Smooth muscle cell (in vitro differentiated cells): Measurements from ENCODE around the gene FBXO21. TPM values are rescaled to one million over a fixed set of nuclear protein-coding genes. Genes with fewer than 3 reads are reported as not detected.
"Not testable (repeated sequence)": the region's sequence is repeated elsewhere in the genome, so short reads cannot be mapped to it uniquely, and the experiment has no call there.

Source experiments
- DNase-seq: peaks from one replicate; lab custom pipeline; 2025; ENCODE audit not compliant: unreplicated experiment; lab: John Stamatoyannopoulos, UW
- H2AFZ ChIP-seq: fragments of 200-600 bp; sonication (generic); 2 replicates; pipeline ENCODE4 v1.6.0; 2016; ENCODE audit warnings: antibody characterized with exemption, low read depth, mild to moderate bottlenecking
- H3F3A ChIP-seq: fragments of 200-600 bp; sonication (generic); 2 replicates; pipeline ENCODE4 v1.6.0; 2017; ENCODE audit warnings: antibody characterized with exemption, low read depth
- H3K27ac ChIP-seq: fragments of 200-600 bp; sonication (generic); 2 replicates; pipeline ENCODE4 v1.5.1; 2016; ENCODE audit warnings: low read depth, mild to moderate bottlenecking
- H3K27me3 ChIP-seq: fragments of 200-600 bp; sonication (generic); 2 replicates; pipeline ENCODE4 v1.6.1; 2016; ENCODE audit warnings: low read depth, mild to moderate bottlenecking
- H3K36me3 ChIP-seq: fragments of 200-600 bp; sonication (generic); 2 replicates; pipeline ENCODE4 v1.5.1; 2016; ENCODE audit warnings: low read depth
- H3K4me1 ChIP-seq: fragments of 200-600 bp; sonication (generic); 2 replicates; pipeline ENCODE4 v1.5.1; 2016; ENCODE audit warnings: low read depth
- H3K4me2 ChIP-seq: fragments of 200-600 bp; sonication (generic); 2 replicates; pipeline ENCODE4 v1.6.0; 2016; ENCODE audit warnings: mild to moderate bottlenecking
- H3K4me3 ChIP-seq: fragments of 200-600 bp; sonication (generic); 2 replicates; pipeline ENCODE4 v1.5.1; 2016; ENCODE audit warnings: mild to moderate bottlenecking
- H3K79me2 ChIP-seq: fragments of 200-600 bp; sonication (generic); 2 replicates; pipeline ENCODE4 v1.6.0; 2016; ENCODE audit warnings: low read depth, mild to moderate bottlenecking
- H3K9ac ChIP-seq: fragments of 200-600 bp; sonication (generic); 2 replicates; pipeline ENCODE4 v1.6.0; 2016; ENCODE audit warnings: low read depth
- H3K9me3 ChIP-seq: fragments of 200-600 bp; sonication (generic); replicated peaks from 2 replicates; pipeline ENCODE4 v1.5.1; 2016; ENCODE audit warnings: low read depth
- H4K20me1 ChIP-seq: fragments of 200-600 bp; sonication (generic); 2 replicates; pipeline ENCODE4 v1.6.0; 2016; ENCODE audit warnings: low read depth
- WGBS: methylation state at CpG from one replicate; pipeline ENCODE4 v1.1.7; 2016; ENCODE audit warnings: low lambda C conversion rate; 5-methylcytosine and 5-hydroxymethylcytosine counted together
- polyA plus RNA-seq: library from polyadenylated mRNA; unstranded; fragments of >200 nt; fragmentation: Nextera tagmentation; extraction: Ambion mirVana; gene quantifications from 2 replicates; pipeline ENCODE4 v1.2.1, GENCODE V29; 2016
- total RNA-seq: library from RNA; depleted of rRNA; stranded (reverse); fragments of >200 nt; gene quantifications from 2 replicates; pipeline ENCODE4 v1.2.3, GENCODE V29; 2014
- TF ChIP-seq, protein P1 (sequence below): fragments of 200-600 bp; sonication (generic); IDR thresholded peaks from 2 replicates; pipeline ENCODE4 v1.5.1; 2017; ENCODE audit warnings: borderline replicate concordance, mild to moderate bottlenecking, antibody characterized with exemption; ENCODE audit not compliant: insufficient read depth, poor library complexity, severe bottlenecking

Gene FBXO21
- total and polyA plus RNA-seq, 2 experiments from 2014 or later, result 46.9 to 75.2 TPM

DNA sequence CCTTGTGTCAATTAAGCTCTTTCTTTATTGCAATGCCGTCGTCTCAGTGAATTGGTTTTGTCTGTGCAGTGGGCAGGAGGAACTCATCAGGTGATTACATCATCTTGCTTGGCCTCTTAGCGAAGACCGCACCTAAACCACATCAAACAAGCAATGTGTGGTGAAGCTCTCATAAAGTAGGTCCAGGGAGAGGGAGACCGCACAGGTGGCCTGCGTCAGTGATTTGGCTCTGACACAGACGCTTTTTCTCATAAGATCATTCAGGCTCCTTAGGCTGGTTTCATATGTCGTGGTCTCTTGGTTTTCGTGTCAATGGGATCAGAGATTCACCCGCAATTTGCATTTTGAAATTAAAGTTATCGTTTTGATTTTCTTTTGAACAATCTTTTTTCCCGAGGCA lies 84.4 kb downstream of the FBXO21 start:
- no peaks in the 10 kb centered on the region for H3K36me3 ChIP-seq
- 82% methylated on average over 12 of the region's 12 CpGs for WGBS
- H3K79me2 ChIP-seq, result no peaks in the 10 kb centered on the region
- H3F3A ChIP-seq, result no peaks in the 10 kb centered on the region
- no peak overlapping the region for H3K9ac ChIP-seq
- no peak for DNase-seq
- no peaks in the 10 kb centered on the region for H3K9me3 ChIP-seq
- H3K4me2 ChIP-seq, result no peak overlapping the region
- peaks cover 19% of the 10 kb centered on the region for H3K27me3 ChIP-seq
- H3K4me3 ChIP-seq, result no peak overlapping the region
- H3K4me1 ChIP-seq, result no peaks in the 10 kb centered on the region
- H2AFZ ChIP-seq, result no peak overlapping the region
- no peaks in the 10 kb centered on the region for H4K20me1 ChIP-seq
- TF ChIP-seq, protein P1, sequence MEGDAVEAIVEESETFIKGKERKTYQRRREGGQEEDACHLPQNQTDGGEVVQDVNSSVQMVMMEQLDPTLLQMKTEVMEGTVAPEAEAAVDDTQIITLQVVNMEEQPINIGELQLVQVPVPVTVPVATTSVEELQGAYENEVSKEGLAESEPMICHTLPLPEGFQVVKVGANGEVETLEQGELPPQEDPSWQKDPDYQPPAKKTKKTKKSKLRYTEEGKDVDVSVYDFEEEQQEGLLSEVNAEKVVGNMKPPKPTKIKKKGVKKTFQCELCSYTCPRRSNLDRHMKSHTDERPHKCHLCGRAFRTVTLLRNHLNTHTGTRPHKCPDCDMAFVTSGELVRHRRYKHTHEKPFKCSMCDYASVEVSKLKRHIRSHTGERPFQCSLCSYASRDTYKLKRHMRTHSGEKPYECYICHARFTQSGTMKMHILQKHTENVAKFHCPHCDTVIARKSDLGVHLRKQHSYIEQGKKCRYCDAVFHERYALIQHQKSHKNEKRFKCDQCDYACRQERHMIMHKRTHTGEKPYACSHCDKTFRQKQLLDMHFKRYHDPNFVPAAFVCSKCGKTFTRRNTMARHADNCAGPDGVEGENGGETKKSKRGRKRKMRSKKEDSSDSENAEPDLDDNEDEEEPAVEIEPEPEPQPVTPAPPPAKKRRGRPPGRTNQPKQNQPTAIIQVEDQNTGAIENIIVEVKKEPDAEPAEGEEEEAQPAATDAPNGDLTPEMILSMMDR, result no peak
- H3K27ac ChIP-seq, result no peak overlapping the region

- 77% methylated on average over 2 of the region's 2 CpGs for WGBS
- not testable (repeated sequence) for H3K9ac ChIP-seq
Observed at GRCh38 chr12:117104003-117104402, 86.3 kb downstream of the FBXO21 start.

DNA sequence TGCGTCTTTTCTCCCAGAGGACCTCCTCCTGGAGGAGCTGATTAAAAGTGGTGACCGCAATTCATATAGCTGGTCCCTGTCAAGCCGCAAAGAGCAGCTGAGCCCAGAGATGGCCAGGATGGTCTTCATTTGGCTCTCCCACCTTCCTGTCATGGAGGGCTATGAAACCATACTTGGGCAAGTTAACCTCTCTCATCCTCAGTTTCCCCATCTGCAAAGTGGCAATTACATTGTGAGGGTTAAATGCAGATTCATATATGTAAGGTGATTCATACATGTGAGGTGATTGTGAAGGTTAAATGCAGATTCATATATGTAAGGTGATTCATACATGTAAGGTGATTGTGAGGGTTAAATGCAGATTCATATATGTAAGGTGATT lies 87.5 kb downstream of the FBXO21 start:
- no peak overlapping the region for H3K9ac ChIP-seq
- WGBS, result 91% methylated on average over 3 of the region's 3 CpGs
- no peak for DNase-seq
- H3K79me2 ChIP-seq, result no peaks in the 10 kb centered on the region
- no peak overlapping the region for H3K27ac ChIP-seq
- no peaks in the 10 kb centered on the region for H4K20me1 ChIP-seq
- TF ChIP-seq, protein P1, result no peak
- H3K36me3 ChIP-seq, result no peaks in the 10 kb centered on the region
- H3K4me1 ChIP-seq, result no peaks in the 10 kb centered on the region
- no peak overlapping the region for H2AFZ ChIP-seq
- H3K4me3 ChIP-seq, result no peak overlapping the region
- H3K27me3 ChIP-seq, result peaks cover 50% of the 10 kb centered on the region
- H3F3A ChIP-seq, result no peaks in the 10 kb centered on the region
- no peaks in the 10 kb centered on the region for H3K9me3 ChIP-seq
- H3K4me2 ChIP-seq, result no peak overlapping the region

More at GRCh38 chr12:117104003-117104402, 86.3 kb downstream of the FBXO21 start:
- H3K4me1 ChIP-seq, H3K36me3 ChIP-seq, H3K27ac ChIP-seq, H3K9me3 ChIP-seq, H3F3A ChIP-seq, H3K79me2 ChIP-seq, DNase-seq, H3K4me3 ChIP-seq, H2AFZ ChIP-seq, H3K4me2 ChIP-seq, H4K20me1 ChIP-seq: not testable (repeated sequence)
- peaks cover 38% of the 10 kb centered on the region for H3K27me3 ChIP-seq

DNA sequence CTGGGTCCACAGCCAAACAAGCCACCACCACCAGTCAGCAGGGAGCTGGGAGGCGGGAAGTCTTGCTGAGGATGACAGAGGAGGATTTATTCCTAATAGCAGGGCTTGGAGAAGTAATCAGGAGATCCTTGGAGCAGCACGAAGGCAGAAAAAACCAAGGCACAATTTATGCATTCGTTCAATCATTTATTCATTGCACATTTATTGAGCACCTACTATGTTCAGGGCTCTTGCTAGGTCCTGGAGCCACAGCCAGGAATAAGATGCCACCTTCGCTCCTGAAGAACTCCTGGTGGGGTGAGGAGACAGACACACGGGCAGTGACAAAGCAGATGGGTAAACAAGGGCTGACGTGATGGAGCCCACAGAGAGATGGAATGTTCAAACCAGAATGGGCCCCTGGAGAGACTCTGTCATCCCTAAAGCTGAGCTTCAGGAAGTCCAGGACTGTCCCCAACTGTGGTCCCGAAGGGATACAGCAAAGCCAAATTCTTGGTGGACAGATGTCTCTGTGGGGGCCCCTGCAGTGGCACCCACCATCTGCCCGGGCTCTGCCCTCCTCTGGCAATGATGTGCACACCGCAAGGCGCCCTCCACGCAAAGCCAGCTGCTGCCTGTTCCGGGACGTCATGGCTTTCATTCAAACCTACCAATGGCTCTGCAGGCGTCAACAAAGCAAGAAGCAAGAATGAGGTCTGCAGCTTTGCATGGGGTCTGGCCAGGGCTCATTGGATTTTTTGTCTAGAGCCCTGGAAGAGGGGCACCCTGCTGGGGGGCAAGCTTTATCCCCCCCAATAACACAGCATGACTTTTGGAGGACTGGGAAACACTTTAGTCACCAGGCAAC lies 88.1 kb downstream of the FBXO21 start:
- DNase-seq, result no peak
- Histone ChIP-seq H3K27me3 (peaks cover 57% of the 10 kb centered on the region), H3K79me2 (no peaks in the 10 kb centered on the region), H3K27ac (no peak overlapping the region), H3K9me3 (no peaks in the 10 kb centered on the region), H3K36me3 (no peaks in the 10 kb centered on the region), H3K4me1 (no peaks in the 10 kb centered on the region), H4K20me1 (no peaks in the 10 kb centered on the region), H2AFZ (no peak overlapping the region), H3K4me2 (no peak overlapping the region), H3K9ac (no peak overlapping the region), H3K4me3 (no peak overlapping the region), H3F3A (no peaks in the 10 kb centered on the region)
- 78% methylated on average over 14 of the region's 14 CpGs for WGBS
- TF ChIP-seq, protein P1, result no peak
